WTC11 (cell line): Measurements from ENCODE around the gene SLC36A2. TPM values are rescaled to one million over a fixed set of nuclear protein-coding genes. Genes with fewer than 3 reads are reported as not detected.

Experiments used
- ATAC-seq: fragments of 200-7000 bp; cut with Tn5 transposase; 2 replicates; pipeline ENCODE4 v1.10.0; 2021; ENCODE audit warnings: mild to moderate bottlenecking, moderate library complexity
- CTCF ChIA-PET: fragments of 300-600 bp; sonication (Branson Sonifier 250); formaldehyde crosslinking; loops from one replicate; lab custom pipeline; 2021; ENCODE audit warnings: antibody characterized with exemption; lab: Charles Lee
- POLR2A ChIA-PET: fragments of 350-600 bp; sonication (Branson Sonifier 250); formaldehyde crosslinking; loops from one replicate; lab custom pipeline; 2021; ENCODE audit warnings: antibody characterized with exemption; lab: Charles Lee
- DNase-seq: peaks from one replicate; pipeline ENCODE4 v3.0.0; 2021; ENCODE audit warnings: low spot score
- H3K27ac Mint-ChIP-seq: 2 replicates; pipeline ENCODE4 v1.8.0; 2021; ENCODE audit warnings: mixed read lengths
- H3K27me3 Mint-ChIP-seq: 2 replicates; pipeline ENCODE4 v1.8.0; 2021; ENCODE audit warnings: low read depth, mild to moderate bottlenecking, moderate library complexity, mixed read lengths
- H3K36me3 Mint-ChIP-seq: 2 replicates; pipeline ENCODE4 v1.8.0; 2021; ENCODE audit warnings: mixed read lengths
- H3K4me1 Mint-ChIP-seq: 2 replicates; pipeline ENCODE4 v1.8.0; 2022; ENCODE audit warnings: mixed read lengths
- H3K4me3 Mint-ChIP-seq: 2 replicates; pipeline ENCODE4 v1.8.0; 2021; ENCODE audit warnings: mild to moderate bottlenecking, moderate library complexity, mixed read lengths
- H3K9me3 Mint-ChIP-seq: 2 replicates; pipeline ENCODE4 v1.8.0; 2021; ENCODE audit warnings: mixed read lengths
- ARID4B ChIP-seq: sonication (generic); formaldehyde crosslinking; IDR thresholded peaks from 2 replicates; pipeline ENCODE4 v1.8.0; 2023; ENCODE audit warnings: missing genetic modification reagents, mild to moderate bottlenecking, borderline replicate concordance
- ATF3 ChIP-seq: sonication (generic); formaldehyde crosslinking; conservative IDR thresholded peaks from 2 replicates; pipeline ENCODE4 v1.8.1; 2022; ENCODE audit warnings: mild to moderate bottlenecking, missing genetic modification reagents
- EMX1 ChIP-seq: fragments of 250-450 bp; sonication (Bioruptor Pico); IDR thresholded peaks from 2 replicates; pipeline ENCODE4 v1.8.0; 2021; ENCODE audit warnings: mild to moderate bottlenecking
- GABPB1 ChIP-seq: sonication (generic); formaldehyde crosslinking; IDR thresholded peaks from 2 replicates; pipeline ENCODE4 v1.8.1; 2023; ENCODE audit warnings: mild to moderate bottlenecking, missing genetic modification reagents
- MYBL2 ChIP-seq: sonication (generic); formaldehyde crosslinking; IDR thresholded peaks from 2 replicates; pipeline ENCODE4 v1.8.1; 2023; ENCODE audit warnings: mild to moderate bottlenecking, moderate library complexity, missing genetic modification reagents
- NFE2L1 ChIP-seq: sonication (generic); formaldehyde crosslinking; IDR thresholded peaks from 2 replicates; pipeline ENCODE4 v1.8.1; 2023; ENCODE audit warnings: missing genetic modification reagents
- NFYB ChIP-seq: sonication (generic); formaldehyde crosslinking; conservative IDR thresholded peaks from 2 replicates; pipeline ENCODE4 v1.8.0; 2022; ENCODE audit warnings: low read depth, missing genetic modification reagents
- NR3C1 ChIP-seq: sonication (generic); formaldehyde crosslinking; conservative IDR thresholded peaks from 2 replicates; pipeline ENCODE4 v1.8.1; 2023; ENCODE audit warnings: low read depth, mild to moderate bottlenecking, missing genetic modification reagents
- RELA ChIP-seq: sonication (generic); formaldehyde crosslinking; IDR thresholded peaks from 2 replicates; pipeline ENCODE4 v1.8.1; 2022; ENCODE audit warnings: missing genetic modification reagents, mild to moderate bottlenecking, borderline replicate concordance
- RORB ChIP-seq: fragments of 250-450 bp; sonication (Bioruptor Pico); IDR thresholded peaks from 2 replicates; pipeline ENCODE4 v1.9.0; 2021; ENCODE audit warnings: mild to moderate bottlenecking
- TEAD1 ChIP-seq: sonication (generic); formaldehyde crosslinking; IDR thresholded peaks from 2 replicates; pipeline ENCODE4 v1.8.0; 2022; ENCODE audit warnings: mild to moderate bottlenecking, missing genetic modification reagents
- USF2 ChIP-seq: sonication (generic); formaldehyde crosslinking; IDR thresholded peaks from 2 replicates; pipeline ENCODE4 v1.8.1; 2023; ENCODE audit warnings: mild to moderate bottlenecking, missing genetic modification reagents, moderate library complexity
- ZNF263 ChIP-seq: sonication (generic); formaldehyde crosslinking; IDR thresholded peaks from 2 replicates; pipeline ENCODE4 v1.8.1; 2022; ENCODE audit warnings: low read depth, mild to moderate bottlenecking, moderate library complexity, missing genetic modification reagents
- ZNF396 ChIP-seq: fragments of 250-450 bp; sonication (Bioruptor Pico); IDR thresholded peaks from 2 replicates; pipeline ENCODE4 v1.8.0; 2021; ENCODE audit warnings: mild to moderate bottlenecking, moderate library complexity, borderline replicate concordance
- ZNF423 ChIP-seq: fragments of 250-450 bp; sonication (Bioruptor Pico); IDR thresholded peaks from 2 replicates; pipeline ENCODE4 v2.1.2; 2022; ENCODE audit warnings: mild to moderate bottlenecking, moderate library complexity
- ZNF425 ChIP-seq: fragments of 250-450 bp; sonication (Bioruptor Pico); conservative IDR thresholded peaks from 2 replicates; pipeline ENCODE4 v1.9.0; 2021; ENCODE audit warnings: mild to moderate bottlenecking
- ZSCAN18 ChIP-seq: fragments of 250-450 bp; sonication (Bioruptor Pico); IDR thresholded peaks from 2 replicates; pipeline ENCODE4 v2.1.2; 2022; ENCODE audit warnings: mild to moderate bottlenecking, moderate library complexity
- total RNA-seq: library from RNA; stranded (reverse); gene quantifications from 3 replicates; pipeline ENCODE4 v1.2.3, GENCODE V29; 2021

Gene SLC36A2
- total RNA-seq, 1 experiment from 2014 or later = not detected

- no peaks in the 10 kb centered on the region; the same call in 1 of the 2 replicates for H3K27me3 Mint-ChIP-seq
- peaks cover 10% of the 10 kb centered on the region for H3K36me3 Mint-ChIP-seq
- ChIA-PET POLR2A (interaction anchor here (1.2 kb wide), 1 partner anchor 413 kb away, joined by 3 read pairs; no protein-coding TSS in a partner anchor), CTCF (interaction anchor here (1.4 to 1.5 kb wide), 2 partner anchors 10 to 42 kb away, joined by 6 to 8 read pairs; partner anchors contain the start of gene SLC36A2)
- H3K27ac Mint-ChIP-seq = no peak overlapping the region; the same call in 1 of the 2 replicates
- ATAC-seq (no peak), DNase-seq (no peak)
- H3K4me3 Mint-ChIP-seq = no peak overlapping the region
- peaks cover 20% of the 10 kb centered on the region for H3K4me1 Mint-ChIP-seq
- no peak for TF ChIP-seq EMX1
- no peak for TF ChIP-seq RELA (CRISPR knock-in tag)
- no peak for TF ChIP-seq USF2
- TF ChIP-seq ZNF263 (CRISPR knock-in tag) = no peak
- TF ChIP-seq ATF3 (CRISPR knock-in tag) = no peak
- no peak for TF ChIP-seq GABPB1 (CRISPR knock-in tag)
- no peak for TF ChIP-seq RORB (CRISPR knock-in tag)
- TF ChIP-seq TEAD1 (CRISPR knock-in tag) = no peak
- TF ChIP-seq ARID4B (CRISPR knock-in tag) = no peak
- TF ChIP-seq NFE2L1 = no peak
- TF ChIP-seq NR3C1 (CRISPR knock-in tag) = no peak
- TF ChIP-seq NFYB = no peak
- no peak for TF ChIP-seq ZNF425 (CRISPR knock-in tag)
- no peak for TF ChIP-seq ZSCAN18 (CRISPR knock-in tag)
- TF ChIP-seq MYBL2 (CRISPR knock-in tag) = no peak
- H3K9me3 Mint-ChIP-seq = peaks cover 15% of the 10 kb centered on the region
Observed at GRCh38 chr5:151357792-151358191, 10.4 kb upstream of the SLC36A2 start.

- POLR2A ChIA-PET = interaction anchor here (1.2 kb wide), 1 partner anchor 414 kb away, joined by 3 read pairs; no protein-coding TSS in a partner anchor
- no peaks in the 10 kb centered on the region; the same call in 1 of the 2 replicates for H3K27me3 Mint-ChIP-seq
- DNase-seq = no peak
- TF ChIP-seq MYBL2 (CRISPR knock-in tag) (no peak), ZNF396 (CRISPR knock-in tag) (peak; percentile 64; the same call in 1 of the 2 replicates), ZNF423 (CRISPR knock-in tag) (0 out of 2 replicates have a peak, but pooled peaks have one; percentile 9)
- TF ChIP-seq, all 79 proteins: peak for 2
- ATAC-seq = peak; percentile 98
- Mint-ChIP-seq H3K4me1 (peaks cover 20% of the 10 kb centered on the region), H3K36me3 (peaks cover 8% of the 10 kb centered on the region), H3K9me3 (peaks cover 10% of the 10 kb centered on the region), H3K27ac (no peak overlapping the region), H3K4me3 (no peak overlapping the region)
- CTCF ChIA-PET = interaction anchor here (0.8 to 1.5 kb wide), 7 partner anchors 9 to 106 kb away, joined by 3 to 8 read pairs (median 3); partner anchors contain the start of genes SLC36A1 and SLC36A2
Observed at GRCh38 chr5:151357097-151357496, 9.7 kb upstream of the SLC36A2 start.
